ENCODE measurements around the gene PEPD.

The PEPD gene

DNA sequence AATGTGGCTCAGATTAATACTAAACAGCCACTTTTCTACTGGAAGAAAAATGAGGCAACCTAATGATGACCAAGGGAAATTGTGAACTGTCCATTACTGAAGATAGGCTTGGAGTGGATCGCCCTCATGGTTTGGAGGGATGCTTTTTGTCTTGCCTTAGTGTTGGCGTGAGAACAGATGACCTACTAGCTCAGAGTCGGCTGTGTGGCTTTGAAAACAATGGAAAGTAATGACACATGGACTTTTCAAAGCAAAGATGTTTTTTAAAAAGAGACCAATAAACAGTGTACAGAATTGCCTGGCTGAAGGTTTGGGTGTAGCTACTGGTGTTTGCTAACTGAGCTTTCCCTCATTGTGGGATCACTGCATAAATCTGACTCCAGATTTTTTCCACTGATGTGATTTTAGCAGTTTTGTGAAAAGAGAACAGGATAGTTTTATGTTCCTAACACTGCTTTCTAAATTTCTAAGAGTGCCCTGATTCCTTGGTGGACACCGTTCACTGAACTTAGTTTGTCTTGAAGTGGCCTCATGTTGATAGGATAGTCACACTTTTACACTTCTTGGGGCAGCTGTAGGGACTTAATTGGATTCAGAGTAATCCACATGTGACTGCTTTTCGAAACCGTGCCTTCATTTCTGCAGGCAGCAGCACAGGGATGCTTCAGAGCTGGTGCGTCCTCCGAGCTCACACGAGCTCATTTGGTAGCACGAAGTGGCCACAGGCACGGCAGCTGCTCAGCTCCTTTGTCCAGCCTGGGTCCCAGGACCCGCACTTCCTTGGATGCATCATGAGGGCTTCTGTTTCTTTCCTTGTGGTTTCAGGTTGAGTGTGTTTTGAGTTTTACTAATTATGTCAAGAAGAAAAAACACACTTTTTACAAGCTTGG lies 143.8 kb downstream of the PEPD start:
- DNase-seq: no peak

DNA sequence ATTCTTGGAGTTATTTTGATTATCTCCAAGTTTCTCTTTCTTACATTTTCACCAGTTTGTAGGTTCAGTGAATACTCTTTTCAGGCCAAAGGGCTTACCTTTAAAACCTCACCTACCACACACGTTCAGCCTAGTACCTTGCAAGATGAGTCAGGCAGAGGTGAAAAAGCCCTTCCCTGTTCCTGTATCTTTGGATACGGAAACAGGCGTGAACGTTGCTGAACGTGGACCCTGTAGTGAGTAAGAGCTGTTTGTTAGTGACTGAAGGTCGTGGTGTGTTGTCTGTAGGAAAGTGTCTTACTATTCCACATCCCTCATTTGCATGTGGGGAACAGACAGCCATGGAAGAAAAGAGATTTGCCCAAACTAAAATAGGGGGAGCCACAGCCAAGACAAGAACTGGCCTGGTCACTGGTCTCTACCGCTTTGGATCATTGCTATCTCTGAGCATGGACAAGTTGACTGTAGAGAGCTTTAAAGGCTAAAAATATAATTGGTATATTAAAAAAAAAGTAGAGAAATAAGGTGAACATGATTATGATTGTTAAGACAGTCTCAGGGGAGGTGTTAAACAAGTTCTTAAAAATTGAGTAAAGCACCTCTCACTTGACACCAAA lies 144.5 kb downstream of the PEPD start:
- DNase-seq: no peak

DNA sequence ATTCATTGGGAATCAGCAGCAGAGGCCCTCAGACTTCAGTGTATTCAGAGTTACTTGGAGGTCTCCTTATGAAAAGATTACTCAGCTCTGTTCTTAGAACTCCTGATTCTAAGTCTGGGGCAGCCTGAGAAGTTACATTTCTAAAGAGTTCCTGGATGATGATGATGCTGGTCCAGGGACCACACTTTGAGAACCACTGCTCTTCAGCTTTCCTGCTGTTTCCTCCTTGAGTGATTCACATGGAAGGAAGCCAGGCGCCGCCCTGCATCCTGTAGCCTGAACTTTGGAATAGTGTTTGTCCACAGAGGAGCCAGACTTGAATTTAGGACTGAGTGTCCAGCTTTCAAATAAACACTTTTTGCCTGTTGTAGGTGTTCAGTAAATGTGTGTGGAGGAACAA lies 145.2 kb downstream of the PEPD start:
- DNase-seq: no peak

DNA sequence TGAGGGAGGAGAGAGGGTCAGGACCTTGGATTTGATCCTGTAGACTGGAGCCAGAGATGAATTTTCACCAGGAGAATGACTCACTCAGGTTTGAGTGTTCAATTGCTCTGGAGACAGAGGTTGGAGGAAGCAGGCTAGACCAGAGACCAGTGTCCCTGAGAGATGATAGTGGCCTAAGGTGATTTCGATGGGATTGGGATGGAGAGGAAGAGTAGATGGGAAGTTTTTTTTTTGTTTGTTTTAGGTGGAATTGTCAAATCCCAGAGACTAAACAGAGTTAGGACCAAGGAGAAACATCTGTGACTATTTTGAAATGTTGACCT lies 145.8 kb downstream of the PEPD start:
- no peak for DNase-seq

DNA sequence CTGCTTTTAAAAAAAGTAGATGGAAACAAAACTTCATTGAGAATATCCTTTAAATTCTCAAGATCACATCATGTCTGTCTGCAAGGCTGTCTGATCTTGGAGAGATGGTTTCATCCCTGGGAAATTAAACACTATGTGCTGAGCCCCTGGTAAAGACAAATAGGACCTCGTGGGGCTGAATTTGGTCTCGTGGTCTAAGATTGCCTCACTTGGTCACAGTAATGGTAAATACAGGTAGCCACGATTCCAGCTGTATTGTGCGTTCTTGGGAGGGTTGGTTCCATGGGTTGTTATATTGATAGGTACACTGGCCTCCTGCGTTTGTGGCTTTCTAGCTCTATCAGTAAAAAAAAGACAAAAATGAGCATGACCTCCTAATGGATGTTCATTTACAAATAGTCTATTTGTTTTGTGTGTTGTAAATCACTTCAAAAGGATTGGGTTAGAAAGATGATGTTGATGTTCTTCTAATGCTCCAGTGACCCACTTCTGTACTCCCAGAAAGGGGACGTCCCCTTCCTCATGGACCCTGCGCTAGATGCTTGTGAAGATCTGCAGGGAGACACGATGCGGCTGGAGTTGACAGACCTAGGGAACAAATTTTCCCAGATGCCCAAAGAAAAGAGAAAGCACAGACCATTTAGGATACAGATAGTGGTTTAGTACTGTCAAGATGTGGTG lies 146.3 kb downstream of the PEPD start:
- no peak for DNase-seq

DNA sequence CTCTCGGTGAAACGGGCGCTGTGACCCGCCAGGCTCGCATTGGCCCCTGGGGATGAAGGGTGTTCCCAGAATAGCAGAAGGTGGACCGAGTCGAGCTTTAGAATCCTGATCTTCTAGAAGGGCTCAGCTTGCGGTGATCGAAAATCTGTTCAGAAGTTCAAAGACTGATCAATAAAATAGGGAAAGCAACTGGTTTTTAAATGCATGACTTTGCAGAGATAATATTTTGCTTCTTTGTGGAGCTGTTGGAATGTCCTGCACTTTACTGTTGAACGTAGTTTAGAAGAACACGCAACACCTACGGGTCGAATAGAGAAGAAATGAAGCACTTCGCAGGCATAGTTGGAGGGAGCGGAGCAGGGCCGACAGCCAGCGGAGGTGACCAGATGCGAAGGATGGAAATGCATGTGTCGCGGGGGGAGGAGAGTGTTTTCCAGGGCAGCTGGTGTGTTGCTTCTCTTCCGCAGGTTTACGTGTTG lies 147.3 kb downstream of the PEPD start:
- peak in 1 of 2 donors; percentile 13 for DNase-seq

DNA sequence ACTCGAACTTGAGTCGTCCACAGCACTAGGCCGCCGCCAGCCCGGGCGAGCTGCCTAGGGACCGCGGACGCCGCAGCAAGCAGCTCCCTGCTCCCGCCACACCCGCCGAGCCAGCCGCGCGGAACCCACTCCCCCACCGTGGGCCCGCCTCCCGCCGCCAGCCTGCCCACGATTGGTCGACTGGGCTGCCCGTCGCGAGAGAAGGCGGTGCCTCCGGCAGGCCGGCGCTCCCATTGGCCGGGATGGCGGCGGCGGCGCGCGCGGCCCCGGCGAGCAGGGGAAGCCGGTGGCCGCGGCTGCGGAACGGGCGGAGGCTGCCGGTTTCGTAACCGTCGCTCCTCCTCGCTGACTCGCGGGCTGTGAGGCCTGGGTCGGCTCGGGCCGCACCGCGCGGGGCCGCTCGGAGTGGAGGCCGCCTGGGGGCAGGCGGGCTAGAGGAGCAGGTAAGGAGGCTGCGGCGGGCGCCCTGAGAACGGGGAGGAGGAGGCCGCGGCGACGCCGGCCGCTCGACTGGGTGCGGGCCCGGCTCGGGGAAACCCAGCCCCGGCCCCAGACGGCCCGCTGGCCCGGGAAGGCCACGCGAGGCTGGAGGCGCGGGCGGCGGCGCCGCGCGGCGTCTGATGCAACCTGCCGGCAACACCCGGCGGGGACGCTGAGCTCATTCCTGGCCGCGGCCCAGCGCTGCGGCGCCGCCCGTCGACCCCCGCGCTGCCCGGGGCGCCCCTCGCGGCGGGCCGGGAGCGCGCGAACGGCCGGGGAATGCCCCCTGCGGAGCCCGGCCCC lies 147.9 kb downstream of the PEPD start, which contains the start of gene CEBPG:
TSS of gene CEBPG (plus strand) at position 257 of the 783 bp plus-strand sequence. CDS start 5,531 bp downstream, outside the sequence.
- DNase-seq: peak; percentile 86 to 95

DNA sequence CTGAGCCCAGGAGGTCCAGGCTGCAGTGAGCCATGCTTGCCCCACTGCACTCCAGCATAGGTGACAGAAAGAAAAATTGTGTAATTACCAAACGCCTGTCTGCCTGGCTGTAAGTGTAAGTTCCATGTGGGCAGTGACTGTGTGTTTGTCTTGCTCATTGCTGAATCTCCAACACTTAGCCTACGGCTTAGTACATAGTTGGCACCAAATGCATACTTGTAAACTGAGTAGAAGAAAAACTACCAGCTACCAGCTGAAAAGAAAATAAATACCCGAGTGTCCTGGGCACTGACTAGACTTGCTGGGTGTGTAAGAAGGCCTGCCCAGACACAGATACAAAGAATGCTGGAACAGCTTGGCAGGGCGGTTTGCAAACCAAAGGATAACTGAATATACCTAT lies 150.8 kb downstream of the PEPD start:
- DNase-seq: no peak

DNA sequence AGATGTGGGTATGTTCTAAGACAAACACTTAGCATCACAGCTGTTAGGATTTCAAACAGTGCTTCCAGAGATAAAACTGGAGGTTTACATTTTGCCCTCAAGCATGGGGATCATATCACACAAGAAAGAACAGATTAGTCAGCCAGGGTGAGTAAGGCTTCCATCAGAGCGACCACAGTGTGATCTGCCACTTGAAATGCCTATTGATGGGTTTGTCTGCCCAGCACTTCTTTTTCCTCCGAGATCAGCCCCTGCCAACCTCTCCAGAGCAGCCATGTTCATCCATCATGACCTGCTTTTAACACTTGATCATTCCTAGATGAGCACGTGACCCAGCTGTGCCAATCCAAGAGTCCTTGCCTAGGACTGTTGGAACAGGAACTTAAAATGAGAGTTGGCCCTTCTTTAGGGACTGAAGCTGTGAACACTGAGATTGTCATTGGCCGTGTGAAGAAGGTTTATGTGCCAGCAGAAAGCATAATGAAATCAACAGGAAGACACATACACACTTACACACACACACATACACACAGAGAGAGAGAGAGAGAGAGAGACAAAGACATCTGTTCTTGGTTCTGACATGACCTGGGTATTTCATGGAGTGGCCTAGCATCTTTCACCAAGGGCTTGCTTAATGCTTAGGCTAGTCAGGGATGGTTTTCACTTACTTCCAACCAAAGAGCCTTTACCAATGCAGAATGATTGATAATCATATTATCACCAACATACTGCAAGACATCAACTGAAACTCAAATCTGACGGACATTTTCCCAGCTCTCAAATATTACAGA lies 153.3 kb downstream of the PEPD start:
- no peak for DNase-seq

DNA sequence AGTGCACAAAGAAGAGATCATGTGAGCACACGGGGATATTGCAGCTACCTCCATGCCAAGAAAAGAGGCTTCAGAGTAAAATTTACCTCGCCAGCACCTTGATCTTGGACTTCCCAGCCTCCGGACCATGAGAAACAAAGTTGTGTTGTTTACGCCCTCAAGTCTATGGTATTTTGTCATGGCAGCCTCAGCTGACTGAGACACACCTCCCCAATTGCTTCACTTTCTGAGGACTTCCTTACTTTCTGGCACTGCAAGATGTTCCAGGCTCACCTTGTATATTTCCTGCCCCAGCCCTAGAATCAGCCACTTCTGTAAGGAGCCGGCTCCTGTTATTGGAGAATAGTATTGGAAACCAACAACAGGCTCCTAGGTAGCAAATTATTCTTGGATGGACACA lies 154.7 kb downstream of the PEPD start:
- DNase-seq: peak in 1 of 2 donors; percentile 23

DNA sequence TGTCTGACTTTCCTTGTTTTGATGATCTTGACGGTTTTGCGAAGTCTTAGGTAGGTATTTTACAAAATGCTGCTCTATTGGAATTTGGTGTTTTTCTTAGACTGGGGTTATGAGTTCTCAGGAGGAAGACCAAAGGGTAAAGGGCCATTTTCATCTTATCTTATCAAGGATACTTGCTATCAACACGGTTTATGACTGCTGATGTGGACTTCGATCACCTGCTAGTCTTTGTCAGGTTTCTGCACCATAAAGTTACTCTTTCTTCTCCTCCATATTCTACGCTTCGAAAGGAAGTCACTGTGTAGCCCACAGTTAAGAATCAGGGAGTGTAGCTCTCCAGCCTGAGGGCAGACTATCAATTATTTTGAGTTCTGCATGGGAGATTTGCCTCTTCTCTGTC lies 155.5 kb downstream of the PEPD start:
- no peak for DNase-seq

DNA sequence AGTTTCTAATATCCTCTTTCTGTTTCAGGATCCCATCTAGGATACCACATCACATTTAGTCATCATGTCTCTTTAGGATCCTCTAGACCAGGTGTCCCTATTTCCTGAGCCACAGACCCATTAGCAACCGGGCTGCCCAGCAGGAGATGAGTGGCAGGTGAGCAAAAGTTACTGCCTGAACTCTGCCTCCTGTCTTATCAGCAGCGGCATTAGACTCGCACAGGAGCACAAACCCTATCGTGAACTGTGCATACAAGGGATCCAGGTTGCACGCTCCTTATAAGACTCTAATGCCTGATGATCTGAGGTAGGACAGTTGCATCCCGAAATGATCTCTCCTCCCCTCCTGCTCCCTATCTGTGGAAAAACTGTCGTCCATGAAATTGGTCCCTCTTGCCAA lies 155.9 kb downstream of the PEPD start:
- no peak for DNase-seq

DNA sequence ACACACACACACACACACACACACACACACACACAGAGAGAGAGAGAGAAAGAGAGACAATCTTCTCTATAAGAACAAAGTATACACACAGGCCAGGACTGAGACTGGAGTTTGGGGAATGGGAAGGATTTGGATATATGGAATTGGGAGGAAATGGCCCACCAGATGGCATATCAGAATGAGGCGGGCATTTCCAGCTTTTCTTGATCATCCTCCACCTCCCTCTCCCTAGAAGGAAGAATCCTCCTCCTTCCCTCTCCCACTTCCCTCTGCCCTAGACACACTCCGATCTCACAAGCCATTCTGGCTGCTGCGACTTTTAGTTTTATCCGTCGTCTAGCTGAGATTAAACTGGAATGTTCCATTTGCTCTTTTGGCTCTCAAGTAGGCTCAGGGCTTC lies 158.1 kb downstream of the PEPD start:
- DNase-seq: no peak

DNA sequence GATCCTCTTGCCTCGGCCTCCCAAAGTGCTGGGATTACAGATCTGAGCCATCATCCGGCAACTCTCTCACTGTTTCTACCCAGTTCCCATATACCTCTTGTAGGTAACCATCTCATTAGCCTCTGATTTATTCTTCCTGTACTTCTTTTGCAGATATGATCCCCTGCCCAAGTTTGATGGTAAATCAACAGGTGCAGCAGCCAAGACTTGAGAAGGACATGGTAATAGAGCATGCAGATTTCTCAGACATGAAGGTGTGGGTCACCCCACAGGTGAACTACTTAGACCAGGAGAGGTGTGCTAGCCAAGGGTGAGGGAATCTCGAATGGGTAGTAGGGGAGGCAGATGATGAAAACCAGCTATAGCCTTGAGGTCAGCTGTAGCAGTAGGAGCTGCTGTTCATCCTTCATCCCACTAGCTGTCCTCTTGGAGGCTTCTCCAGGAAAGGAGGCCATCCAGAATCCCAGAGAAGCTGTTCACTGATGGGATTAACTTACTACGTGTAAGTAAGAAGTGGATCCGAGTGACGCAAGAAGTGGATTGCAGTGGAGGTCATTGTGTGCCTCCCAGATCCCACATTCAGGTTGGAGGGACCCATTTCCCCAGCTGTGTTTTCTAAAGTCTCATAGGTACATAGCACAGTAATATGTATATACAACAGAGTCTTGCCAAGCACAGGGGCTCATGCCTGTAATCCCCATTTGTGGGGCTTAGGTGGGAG lies 158.9 kb downstream of the PEPD start:
- no peak for DNase-seq

DNA sequence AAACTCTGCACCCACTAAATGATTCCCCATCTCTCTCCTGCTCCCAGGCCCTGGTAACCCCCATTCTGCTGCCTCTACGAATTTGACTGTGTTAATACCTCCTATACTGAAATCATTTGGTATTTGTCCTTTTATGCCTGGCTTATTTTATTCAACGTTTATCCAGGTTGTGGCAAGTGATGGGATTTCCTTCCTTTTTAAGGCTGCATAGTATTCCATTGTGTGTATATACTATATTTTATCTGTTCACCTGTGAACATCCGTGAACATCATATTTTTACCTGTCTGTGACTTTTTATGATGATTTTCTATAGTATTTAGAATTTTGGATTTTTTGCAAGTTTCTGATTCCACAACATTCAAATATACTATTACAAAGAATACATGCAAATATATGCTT lies 162.0 kb downstream of the PEPD start:
- no peak for DNase-seq

DNA sequence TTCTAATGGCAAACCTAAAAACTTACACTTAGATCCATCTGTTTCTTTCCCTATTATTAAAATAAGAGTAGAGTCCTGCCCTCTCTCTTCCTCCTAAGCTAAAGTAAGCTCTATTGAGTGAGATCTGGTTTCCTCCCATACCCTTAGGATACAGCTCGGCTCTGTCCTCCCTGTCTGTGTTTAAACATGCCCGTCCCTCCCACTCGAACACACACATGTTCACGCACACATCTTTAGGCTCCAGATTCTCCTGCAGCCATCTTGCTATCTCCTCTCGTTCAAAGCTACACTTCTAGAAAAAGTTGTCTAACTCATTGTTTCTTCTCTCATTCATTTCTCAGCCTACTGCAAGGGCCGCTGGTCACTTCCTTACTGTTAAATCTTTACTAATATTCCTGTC lies 163.2 kb downstream of the PEPD start:
- DNase-seq: no peak

DNA sequence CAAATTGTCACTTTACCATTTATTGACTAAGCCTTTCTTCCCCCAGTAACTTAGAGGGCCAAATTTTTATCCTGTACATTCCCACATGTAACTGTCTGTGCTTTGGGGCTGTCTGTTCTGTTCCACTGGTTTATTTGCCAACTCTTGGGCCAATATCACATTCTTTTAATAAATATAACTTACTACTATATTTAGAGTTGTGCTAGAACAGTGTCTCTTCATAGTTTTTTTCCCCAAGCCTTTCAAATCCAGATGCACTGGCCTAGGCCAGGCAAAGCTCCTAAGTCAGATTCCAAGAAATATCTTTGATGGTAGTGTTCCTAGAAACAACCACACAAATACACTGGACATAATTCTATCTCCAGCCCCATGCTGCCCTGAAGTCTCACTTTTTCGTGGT lies 164.0 kb downstream of the PEPD start:
- no peak for DNase-seq

DNA sequence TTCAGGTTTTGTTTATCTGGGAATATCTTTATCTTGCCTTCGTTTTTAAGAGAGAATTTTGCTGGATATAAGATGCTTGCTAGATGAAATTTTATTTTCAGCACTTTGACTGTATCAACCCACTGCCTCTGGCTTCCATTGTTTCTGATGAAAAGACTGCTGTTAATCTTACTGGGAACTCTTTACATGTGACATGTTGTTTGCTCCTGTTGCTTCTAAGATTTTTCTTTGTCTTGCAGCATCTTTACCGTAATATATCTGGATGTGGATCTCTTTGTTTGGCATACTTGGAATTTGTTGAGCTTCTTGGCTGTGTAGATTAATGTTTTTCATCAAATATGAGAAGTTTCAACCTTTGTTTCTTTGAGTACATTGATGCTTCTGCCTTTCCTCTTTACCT lies 166.1 kb downstream of the PEPD start:
- DNase-seq: no peak

DNA sequence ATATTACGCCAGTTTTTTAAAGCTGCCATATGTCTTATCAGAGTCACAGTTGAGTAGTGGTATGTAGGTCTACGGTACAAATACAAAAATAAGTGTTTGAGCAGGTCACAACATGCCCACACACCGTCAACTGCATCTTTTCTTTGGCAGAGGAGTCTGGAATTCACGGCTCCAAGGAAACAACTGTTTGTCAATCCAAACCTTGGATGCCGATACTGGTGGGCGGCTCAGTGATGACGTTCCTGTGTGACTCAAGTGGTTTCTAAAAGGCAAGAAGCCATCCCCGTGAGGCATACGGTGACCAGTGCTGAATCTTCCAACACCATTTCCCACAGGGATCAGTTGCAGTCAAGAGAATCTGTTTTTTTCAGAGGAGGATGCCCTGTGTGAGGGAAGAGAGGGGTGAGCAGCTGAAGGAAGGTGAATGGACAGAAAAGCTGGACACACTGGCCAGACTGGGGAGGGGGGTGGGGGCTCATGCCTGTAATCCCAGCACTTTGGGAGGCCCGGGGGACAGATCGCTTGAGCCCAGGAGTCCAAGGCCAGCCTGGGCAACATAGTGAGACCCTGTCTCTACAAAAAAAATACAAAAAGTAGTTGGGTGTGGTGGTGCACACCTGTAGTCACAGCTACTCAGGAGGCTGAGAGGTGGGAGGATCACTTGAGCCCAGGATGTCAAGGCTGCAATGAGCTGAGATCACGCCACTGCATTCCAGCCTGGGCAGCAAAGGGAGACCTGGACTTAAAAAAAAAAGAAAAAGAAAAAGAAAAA lies 170.9 kb downstream of the PEPD start:
- peak; percentile 18 to 48 for DNase-seq
